ENCODE measurements around the gene RER1.
A peak's percentile ranks its signal among the peaks of the same experiment; 100 is the strongest.

The RER1 gene
- total RNA-seq = 63.2 to 144 (median 118) reads per million in 18 experiments

GRCh38 chr1:2391041-2391930, at the start of gene RER1, which contains the start of gene MORN1:
Gene RER1, plus strand, starts transcription at chr1:2391841. Its CDS starts 3,950 bp downstream, at chr1:2395791.
Gene MORN1, minus strand, starts transcription at chr1:2391554. Its CDS starts 21 bp downstream, at chr1:2391533.
- peak; percentile 100 for DNase-seq

DNA sequence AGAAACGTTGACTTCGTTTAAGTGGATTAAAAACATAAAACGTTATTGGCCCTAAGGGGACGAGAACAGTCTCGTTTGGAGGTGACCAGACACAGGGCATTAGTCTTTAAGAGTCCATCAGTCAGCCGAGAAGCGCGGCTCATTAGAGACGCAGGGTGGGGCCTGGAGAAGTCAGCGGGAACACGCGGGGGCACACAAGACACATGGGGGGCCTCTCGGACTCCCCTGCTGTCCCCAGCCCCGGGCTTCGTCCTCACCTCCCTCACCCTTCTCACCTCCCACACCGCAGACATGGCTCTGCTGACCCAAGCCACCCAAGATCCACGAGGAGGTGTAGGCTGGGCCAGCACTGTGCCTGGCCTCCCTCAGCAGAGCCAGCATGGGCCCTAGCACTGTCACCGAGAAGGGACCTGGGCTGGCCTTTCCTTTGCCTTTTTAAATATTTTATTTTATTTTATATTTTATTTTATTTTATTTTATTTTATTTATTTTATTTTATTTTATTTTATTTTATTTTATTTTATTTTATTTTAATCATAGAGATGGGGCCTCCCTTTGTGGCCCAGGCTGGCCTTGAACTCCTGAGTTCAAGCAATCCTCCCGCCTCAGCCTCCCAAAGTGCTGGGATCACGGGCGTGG, 49.1 kb upstream of the RER1 start:
- DNase-seq = no peak

- DNase-seq = no peak
Measured at GRCh38 chr1:2343023-2343935, 48.4 kb upstream of the RER1 start.

- no peak for DNase-seq
Measured at GRCh38 chr1:2344121-2344681, 47.4 kb upstream of the RER1 start.

DNA sequence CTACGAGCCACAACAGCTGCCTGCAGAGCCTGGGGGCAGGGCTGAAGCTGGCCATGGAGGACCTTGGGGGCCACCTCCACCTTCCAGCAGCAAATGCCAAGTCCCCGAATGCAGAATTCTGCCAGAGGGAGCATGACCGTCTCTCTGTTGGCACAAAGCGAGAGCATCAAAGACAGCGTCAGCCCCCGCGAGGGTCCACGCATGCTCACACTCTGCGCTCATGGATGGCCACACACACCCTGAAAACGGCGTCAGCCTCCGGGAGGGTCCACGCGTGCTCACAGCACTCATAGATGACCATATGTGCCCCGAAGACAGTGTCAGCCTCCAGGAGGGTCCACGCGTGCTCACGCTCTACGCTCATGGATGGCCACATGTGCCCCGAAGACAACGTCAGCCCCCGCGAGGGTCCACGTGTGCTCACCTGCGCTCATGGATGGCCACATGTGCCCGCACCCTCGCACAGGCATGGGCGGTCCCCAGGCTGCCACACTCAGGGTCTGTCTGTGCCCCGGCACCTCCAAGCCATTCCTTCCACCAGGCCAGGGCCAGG, 46.8 kb upstream of the RER1 start:
- no peak for DNase-seq

- no peak for DNase-seq
Measured at GRCh38 chr1:2345297-2346075, 46.2 kb upstream of the RER1 start.

GRCh38 chr1:2346691-2347408, 44.8 kb upstream of the RER1 start:
- DNase-seq = no peak

- no peak for DNase-seq
Measured at GRCh38 chr1:2347409-2347785, 44.2 kb upstream of the RER1 start.

DNA sequence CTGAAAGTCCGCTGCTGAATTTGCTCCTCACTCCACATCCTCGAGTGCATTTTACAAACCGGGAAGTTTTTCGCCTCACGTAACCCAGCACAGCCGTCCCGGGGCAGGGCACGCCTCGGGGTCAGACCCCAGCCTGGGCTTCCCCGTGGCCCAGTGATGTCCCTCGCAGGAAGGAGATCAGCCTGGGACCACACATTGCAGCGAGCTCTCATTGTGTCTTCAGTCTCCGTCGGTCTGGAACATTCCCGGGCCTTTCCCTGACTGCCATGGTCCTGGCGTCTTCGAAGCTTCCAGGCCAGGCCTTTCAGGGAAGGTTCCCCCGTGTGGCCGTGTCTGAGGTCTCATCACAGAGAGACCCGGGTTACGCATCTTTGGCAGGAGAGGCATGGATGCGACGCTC, 43.7 kb upstream of the RER1 start:
- no peak for DNase-seq

DNA sequence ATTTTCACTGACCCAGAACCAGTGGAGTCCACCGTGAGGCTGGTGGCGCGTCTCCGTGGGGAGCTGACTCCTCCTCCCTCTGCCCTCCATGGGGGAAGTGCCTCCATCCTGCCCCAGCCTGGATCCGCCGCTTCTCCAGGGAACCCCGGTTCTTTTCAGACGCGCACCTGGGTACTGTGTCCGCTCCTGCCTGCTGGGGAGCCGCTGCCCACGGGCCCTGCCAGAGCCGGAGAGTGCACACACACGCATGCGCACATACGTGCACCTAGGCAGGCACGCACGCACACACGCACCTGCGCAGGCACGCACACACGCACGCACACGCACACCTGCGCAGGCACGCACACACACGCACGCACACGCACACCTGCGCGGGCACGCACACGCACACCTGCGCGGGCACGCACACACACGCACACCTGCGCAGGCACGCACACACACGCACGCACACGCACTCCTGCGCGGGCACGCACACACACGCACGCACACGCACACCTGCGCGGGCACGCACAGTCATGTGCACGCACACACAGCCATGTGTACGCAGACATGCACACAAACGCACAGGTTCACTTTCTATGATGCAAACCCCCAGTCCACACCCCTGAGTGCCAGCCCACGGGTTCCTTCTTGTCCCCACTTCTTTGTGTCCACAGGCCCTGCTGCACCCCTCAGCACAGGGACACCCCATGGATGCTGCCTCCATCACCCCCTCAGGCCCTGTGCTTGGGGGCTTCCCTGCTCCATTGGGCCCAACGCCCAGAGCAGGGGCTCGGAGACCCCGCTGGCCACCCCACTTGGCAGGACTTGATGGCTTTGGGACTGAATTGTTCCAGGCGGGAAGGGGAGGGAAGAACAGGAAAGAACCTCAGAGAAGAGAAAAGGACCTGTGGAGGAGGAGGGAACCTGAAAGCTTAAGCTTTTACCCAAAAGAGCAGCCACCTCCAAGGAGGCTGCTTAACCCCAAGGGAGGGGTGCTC, 43.0 kb upstream of the RER1 start:
- DNase-seq = no peak

DNA sequence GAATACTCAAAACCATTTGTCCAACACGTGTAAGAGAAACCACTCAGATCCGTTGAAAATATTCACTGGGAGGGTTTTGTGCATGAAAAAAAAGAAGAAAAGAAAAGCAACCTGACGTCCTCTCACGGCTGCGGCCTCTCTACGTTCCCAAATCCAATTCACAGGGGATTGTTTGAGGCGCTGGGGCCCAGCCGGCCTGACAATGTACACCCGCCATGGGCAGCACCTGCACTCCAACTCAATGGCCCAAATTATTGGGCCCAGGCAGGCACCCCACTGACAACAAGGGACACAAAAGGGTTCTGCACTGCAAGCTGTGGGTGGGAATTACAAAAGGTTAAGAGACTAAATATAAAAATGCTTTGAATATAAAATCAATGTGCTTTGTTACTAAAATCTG, 41.8 kb upstream of the RER1 start:
- no peak for DNase-seq

DNA sequence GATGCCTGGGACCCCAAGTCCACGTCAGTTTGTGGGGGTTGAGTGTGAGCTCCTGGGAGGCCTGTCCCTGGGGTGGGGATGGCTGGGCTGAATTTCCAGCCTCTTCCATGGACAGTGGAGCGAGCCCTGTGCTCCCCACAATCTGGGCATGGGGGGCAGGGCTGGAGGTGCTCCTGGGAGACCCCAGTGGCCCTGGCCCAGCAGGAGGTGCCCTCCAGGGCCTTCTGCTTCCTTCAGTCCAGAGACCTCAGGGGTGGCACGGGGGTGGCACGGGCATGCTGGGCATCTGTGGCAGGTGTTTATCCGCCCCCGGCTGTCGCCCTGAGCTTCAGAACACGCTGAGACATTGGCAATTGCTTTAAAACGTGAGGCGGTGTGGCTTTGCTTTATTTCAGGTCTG, 41.1 kb upstream of the RER1 start:
- DNase-seq = no peak

DNA sequence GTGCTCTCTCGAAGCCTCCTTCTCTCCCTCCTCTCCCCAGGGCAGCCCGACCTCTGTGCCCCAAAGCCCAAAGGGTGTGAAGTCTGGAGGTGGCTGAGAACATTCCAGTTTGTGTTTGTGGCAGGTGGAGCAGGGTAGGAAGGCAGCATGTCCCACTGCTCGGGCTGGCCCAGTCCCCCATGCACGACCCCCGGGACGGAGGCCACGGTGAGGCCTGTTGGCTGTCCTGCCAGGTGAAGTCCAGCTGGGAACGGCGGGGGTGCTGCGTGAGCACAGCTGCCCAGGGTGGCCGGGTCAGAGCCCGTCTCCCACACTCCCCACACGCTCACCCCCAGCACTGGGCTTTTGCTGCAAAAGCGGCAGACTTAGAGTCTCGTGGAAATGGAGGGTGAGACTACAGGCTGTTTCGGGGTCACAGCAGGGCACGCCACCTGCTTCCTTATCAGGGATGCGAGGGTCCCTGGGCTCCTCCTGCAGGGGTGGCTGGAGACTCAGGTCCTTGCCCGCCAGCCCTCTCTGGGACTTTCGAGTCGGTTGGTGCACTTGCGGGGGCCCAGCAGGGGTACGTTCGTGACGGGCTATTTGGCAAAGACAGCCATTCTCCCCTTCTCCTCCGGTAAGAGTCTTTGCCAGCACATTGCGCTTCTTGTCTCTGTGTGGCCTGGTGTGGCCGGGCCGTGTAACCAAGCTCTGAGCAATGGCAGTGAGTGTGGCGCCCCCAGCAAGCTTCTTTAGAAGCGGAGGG, 40.6 kb upstream of the RER1 start:
- DNase-seq = no peak

DNA sequence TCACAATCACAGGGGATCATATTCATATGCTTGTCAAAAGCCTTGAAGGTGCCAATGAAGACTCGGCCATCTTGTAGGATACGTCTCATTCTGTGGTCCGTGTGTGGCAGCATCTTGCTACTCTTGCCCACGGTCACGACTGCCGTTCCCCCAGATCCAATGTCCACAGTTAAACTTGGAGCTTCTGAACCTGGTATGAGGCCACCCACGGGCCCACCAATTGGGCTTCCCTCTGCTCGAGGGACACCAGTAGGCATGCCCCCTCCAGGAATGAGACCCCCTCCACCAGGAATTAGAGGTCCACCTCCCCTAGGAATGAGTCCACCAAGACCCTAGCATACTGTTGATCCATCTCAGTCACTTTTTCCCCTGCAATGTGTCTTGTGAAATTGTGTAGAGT, 39.9 kb upstream of the RER1 start:
- DNase-seq = no peak

- DNase-seq = no peak
Measured at GRCh38 chr1:2352341-2352896, 39.2 kb upstream of the RER1 start.

GRCh38 chr1:2352897-2353550, 38.6 kb upstream of the RER1 start:
- DNase-seq = no peak

GRCh38 chr1:2353551-2354438, 37.8 kb upstream of the RER1 start:
- DNase-seq = no peak

All from inflammatory macrophage (primary cell).